ENCODE measurements around the gene SARM1.

GRCh38 chr17:28449859-28450258, 78.4 kb downstream of the SARM1 start:
- TF ChIP-seq CTCF (conservative IDR thresholded peaks at IDR 0.05; ENCODE audit: low read depth, low read length) (no peak), EZH2 (IDR thresholded peaks at IDR 0.05; ENCODE audit: borderline replicate concordance, low read depth, low read length, poor library complexity, severe bottlenecking) (no peak)

Data from A673 (cell line).